GM12891 (cell line): ENCODE results near the gene SECISBP2L.

Experiments
- POLR2AphosphoS5 ChIP-seq: IDR thresholded peaks from 2 replicates; pipeline ENCODE4 v1.6.1; 2011; ENCODE audit warnings: low read depth, low read length, control low read depth
- POU2F2 ChIP-seq: IDR thresholded peaks from 2 replicates; pipeline ENCODE4 v1.6.1; 2011; ENCODE audit warnings: low read depth, mild to moderate bottlenecking, control low read depth, low read length, moderate library complexity

- TF ChIP-seq POU2F2 (no peak), POLR2AphosphoS5 (no peak)
Measured at GRCh38 chr15:48989170-48989569, 57.1 kb downstream of the SECISBP2L start.
